ENCODE results near the gene HLA-DMA. TPM values are rescaled to one million over a fixed set of nuclear protein-coding genes. Genes with fewer than 3 reads are reported as not detected.

Gene HLA-DMA
- total and polyA plus RNA-seq, 2 of the 13 experiments (the other 11 are each of a cell fraction or from before 2014, with no cell fraction given): 0.70 to 0.71 TPM

- TF ChIP-seq ZNF619 (CRISPR knock-in tag; IDR thresholded peaks at IDR 0.05): no peak; the same call in none of the 2 replicates
- TF ChIP-seq ETV5 (CRISPR knock-in tag; IDR thresholded peaks at IDR 0.05; ENCODE audit: borderline replicate concordance): no peak
- TF ChIP-seq ZSCAN30 (CRISPR knock-in tag; IDR thresholded peaks at IDR 0.05): no peak
- 0 out of 2 replicates have a peak, but pooled peaks have one; percentile 65 for TF ChIP-seq ZNF224 (CRISPR knock-in tag; IDR thresholded peaks at IDR 0.05)
- TF ChIP-seq ZNF331 (CRISPR knock-in tag; IDR thresholded peaks at IDR 0.05): peak; percentile 14; the same call in 1 of the 2 replicates
- TF ChIP-seq RXRB (CRISPR knock-in tag; IDR thresholded peaks at IDR 0.05; ENCODE audit: borderline replicate concordance): no peak
- TF ChIP-seq MEF2D (CRISPR knock-in tag; IDR thresholded peaks at IDR 0.05): no peak
- no peak for TF ChIP-seq ZNF34 (CRISPR knock-in tag; IDR thresholded peaks at IDR 0.05; ENCODE audit: borderline replicate concordance)
- no peak for TF ChIP-seq ZNF543 (CRISPR knock-in tag; IDR thresholded peaks at IDR 0.05)
- TF ChIP-seq MLX (CRISPR knock-in tag; IDR thresholded peaks at IDR 0.05): no peak
- TF ChIP-seq SKI (IDR thresholded peaks at IDR 0.05; ENCODE audit: partially characterized antibody): no peak
- TF ChIP-seq GABPB1 (CRISPR knock-in tag; IDR thresholded peaks at IDR 0.05): no peak; the same call in 1 of the 2 replicates
- TF ChIP-seq CTCF (CRISPR knock-in tag; IDR thresholded peaks at IDR 0.05): no peak
- no peak for TF ChIP-seq USF2 (IDR thresholded peaks at IDR 0.05; ENCODE audit: low read depth, low read length)
- no peak for TF ChIP-seq USF2 (CRISPR knock-in tag; IDR thresholded peaks at IDR 0.05; ENCODE audit: borderline replicate concordance)
- no peak for TF ChIP-seq SP4 (CRISPR knock-in tag; IDR thresholded peaks at IDR 0.05)
- TF ChIP-seq ZNF879 (CRISPR knock-in tag; IDR thresholded peaks at IDR 0.05): 0 out of 2 replicates have a peak, but pooled peaks have one; percentile 33
- no peak for TF ChIP-seq SRF (IDR thresholded peaks at IDR 0.05; ENCODE audit: low read depth, low read length)
- TF ChIP-seq HMG20A (CRISPR knock-in tag; IDR thresholded peaks at IDR 0.05; ENCODE audit: borderline replicate concordance): no peak
- TF ChIP-seq BHLHE40 (IDR thresholded peaks at IDR 0.05; ENCODE audit: low read length): no peak
- no peak; the same call in 1 of the 2 replicates for TF ChIP-seq TGIF2 (CRISPR knock-in tag; IDR thresholded peaks at IDR 0.05)
- TF ChIP-seq PRPF4 (IDR thresholded peaks at IDR 0.05; ENCODE audit: low read depth, low read length, poor library complexity, severe bottlenecking): no peak
- no peak for TF ChIP-seq ZNF451 (CRISPR knock-in tag; IDR thresholded peaks at IDR 0.05)
- TF ChIP-seq NFRKB (IDR thresholded peaks at IDR 0.05): no peak
- TF ChIP-seq ZNF326 (CRISPR knock-in tag; IDR thresholded peaks at IDR 0.05; ENCODE audit: borderline replicate concordance): no peak
- TF ChIP-seq GPBP1L1 (CRISPR knock-in tag; IDR thresholded peaks at IDR 0.05): no peak
Measured at GRCh38 chr6:32972353-32973143, 19.7 kb upstream of the HLA-DMA start (continued).
